ENCODE data around the gene SOBP. TPM values are rescaled to one million over a fixed set of nuclear protein-coding genes. Genes with fewer than 3 reads are reported as not detected.

SOBP gene
- total RNA-seq, 1 experiment from 2014 or later, result 10.1 TPM

- H3K4me3 Mint-ChIP-seq, result no peak overlapping the region
- ChIA-PET POLR2A (interaction anchor here (0.6 kb wide), 1 partner anchor 400 kb away, joined by 3 read pairs; no protein-coding TSS in a partner anchor), CTCF (interaction anchor here (1.0 kb wide), 1 partner anchor 191 kb away, joined by 3 read pairs; no protein-coding TSS in a partner anchor)
- DNase-seq (ENCODE audit: low spot score) (no peak), ATAC-seq (no peak; the same call in 1 of the 2 replicates)
- H3K27ac Mint-ChIP-seq, result peak overlapping the region; percentile 70
- H3K27me3 Mint-ChIP-seq (ENCODE audit: low read depth), result no peaks in the 10 kb centered on the region
- peaks cover 2% of the 10 kb centered on the region; the same call in 1 of the 2 replicates for H3K9me3 Mint-ChIP-seq
- 0 out of 2 replicates have a peak, but pooled peaks cover 3% of the 10 kb centered on the region for H3K36me3 Mint-ChIP-seq
- TF ChIP-seq CREM (CRISPR knock-in tag; IDR thresholded peaks at IDR 0.05) (peak; percentile 8; the same call in 1 of the 2 replicates), PRDM15 (CRISPR knock-in tag; IDR thresholded peaks at IDR 0.05) (peak; percentile 73), GRHL2 (CRISPR knock-in tag; IDR thresholded peaks at IDR 0.05; ENCODE audit: insufficient replicate concordance, severe bottlenecking) (no peak)
- peaks cover 45% of the 10 kb centered on the region for H3K4me1 Mint-ChIP-seq
These were observed 19.6 kb downstream of the SOBP start for GRCh38 chr6:107509506-107509905.

GRCh38 chr6:107510108-107510507 is 20.2 kb downstream of the SOBP start:
- POLR2A ChIA-PET, result no interaction called here
- TF ChIP-seq CREM (CRISPR knock-in tag; IDR thresholded peaks at IDR 0.05) (no peak), FOXK1 (CRISPR knock-in tag; IDR thresholded peaks at IDR 0.05) (no peak), HMGA2 (CRISPR knock-in tag; IDR thresholded peaks at IDR 0.05) (no peak), ZNF138 (CRISPR knock-in tag; conservative IDR thresholded peaks at IDR 0.05) (no peak), FOXP4 (CRISPR knock-in tag; IDR thresholded peaks at IDR 0.05) (no peak), NR1H2 (CRISPR knock-in tag; IDR thresholded peaks at IDR 0.05) (no peak), KAT7 (CRISPR knock-in tag; IDR thresholded peaks at IDR 0.05; ENCODE audit: borderline replicate concordance) (no peak), ZNF121 (CRISPR knock-in tag; IDR thresholded peaks at IDR 0.05) (no peak), CREB1 (CRISPR knock-in tag; IDR thresholded peaks at IDR 0.05) (no peak), USF1 (CRISPR knock-in tag; IDR thresholded peaks at IDR 0.05) (no peak), SMAD3 (CRISPR knock-in tag; IDR thresholded peaks at IDR 0.05; ENCODE audit: borderline replicate concordance) (no peak), MLX (CRISPR knock-in tag; IDR thresholded peaks at IDR 0.05) (no peak), TEAD4 (CRISPR knock-in tag; IDR thresholded peaks at IDR 0.05) (no peak), ATF2 (CRISPR knock-in tag; IDR thresholded peaks at IDR 0.05; ENCODE audit: borderline replicate concordance, low read depth) (no peak), NR3C1 (CRISPR knock-in tag; conservative IDR thresholded peaks at IDR 0.05; ENCODE audit: low read depth) (no peak), ZNF423 (CRISPR knock-in tag; IDR thresholded peaks at IDR 0.05) (no peak)
- Mint-ChIP-seq H3K27me3 (ENCODE audit: low read depth) (no peaks in the 10 kb centered on the region), H3K4me3 (no peak overlapping the region), H3K27ac (peak overlapping the region; percentile 70), H3K36me3 (peaks cover 8% of the 10 kb centered on the region), H3K4me1 (peaks cover 42% of the 10 kb centered on the region), H3K9me3 (peaks cover 8% of the 10 kb centered on the region)
- ATAC-seq, result no peak
- CTCF ChIA-PET, result interaction anchor here (0.6 to 0.7 kb wide), 2 partner anchors 145 to 1174 kb away, joined by 3 read pairs; no protein-coding TSS in a partner anchor
- DNase-seq (ENCODE audit: low spot score), result no peak

Measured in WTC11 (cell line).